AG09319 (cell line): Measurements from ENCODE around the gene TIMP2.
"Not testable (repeated sequence)": the region's sequence is repeated elsewhere in the genome, so short reads cannot be mapped to it uniquely, and the experiment has no call there.

Experiments
- DNase-seq: peaks from one replicate; pipeline ENCODE4 v3.0.0-alpha.2; 2010; ENCODE audit warnings: low read depth; ENCODE audit errors: extremely low read depth
- CTCF ChIP-seq: IDR thresholded peaks from 2 replicates; pipeline ENCODE4 v1.5.1; 2011; ENCODE audit warnings: low read depth, mild to moderate bottlenecking, inconsistent platforms, low read length, moderate library complexity

TIMP2 gene

DNA sequence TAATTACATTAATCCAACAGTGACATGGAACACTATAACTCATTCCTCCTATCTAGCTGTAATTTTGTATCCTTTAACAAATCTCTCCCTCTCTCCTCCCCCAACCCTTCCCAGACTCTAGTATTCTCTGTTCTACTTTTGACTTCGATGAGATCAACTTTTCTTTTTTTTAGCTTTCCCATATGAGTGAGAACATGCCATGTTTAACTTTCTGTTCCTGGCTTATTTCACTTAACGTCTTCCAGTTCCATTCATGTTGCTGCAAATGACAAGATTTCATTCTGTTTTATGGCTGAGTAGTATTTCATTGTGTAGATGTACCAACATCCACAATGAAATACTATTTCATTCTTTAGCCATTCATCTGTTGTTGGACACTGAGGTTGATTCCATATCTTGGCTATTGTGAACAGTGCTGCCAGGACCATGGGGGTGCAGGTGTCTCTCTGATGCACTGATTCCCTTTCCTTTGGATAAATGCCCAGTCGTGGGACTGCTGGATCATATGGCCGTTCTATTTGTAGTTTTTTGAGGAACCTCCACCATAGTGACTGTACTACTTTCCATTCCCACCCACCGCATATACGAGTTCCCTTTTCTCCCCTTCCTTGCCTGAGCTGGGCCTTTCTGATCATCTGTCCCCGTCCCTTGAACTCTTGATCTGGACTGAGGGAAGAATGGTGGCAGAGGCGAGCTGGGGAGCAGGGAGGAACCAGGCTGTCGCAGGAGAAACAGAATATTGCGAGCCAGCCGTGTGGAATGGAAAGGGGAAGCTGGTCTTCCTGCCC is 14.5 kb downstream of the TIMP2 start:
- DNase-seq = no peak
- no peak for TF ChIP-seq CTCF

DNA sequence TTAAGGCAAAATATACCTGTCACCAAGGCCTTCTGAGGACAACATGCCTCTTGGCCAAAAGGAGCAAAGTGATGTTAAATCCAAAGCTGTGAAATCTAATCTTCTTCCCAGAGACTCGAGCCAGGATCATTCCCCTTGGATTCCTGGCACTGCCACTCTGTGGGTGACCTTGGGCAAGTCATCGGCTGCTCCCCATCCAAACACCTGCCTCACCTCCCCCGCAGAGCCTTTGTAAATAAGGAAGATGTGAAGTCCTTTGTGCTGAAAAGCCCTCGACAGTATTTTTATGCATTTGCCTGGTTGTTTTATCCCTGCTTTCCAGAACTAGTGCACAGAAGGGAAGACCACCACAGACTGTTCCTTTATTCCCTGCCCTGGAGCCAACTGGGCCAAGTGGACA is 16.8 kb downstream of the TIMP2 start:
- no peak for TF ChIP-seq CTCF
- no peak for DNase-seq

DNA sequence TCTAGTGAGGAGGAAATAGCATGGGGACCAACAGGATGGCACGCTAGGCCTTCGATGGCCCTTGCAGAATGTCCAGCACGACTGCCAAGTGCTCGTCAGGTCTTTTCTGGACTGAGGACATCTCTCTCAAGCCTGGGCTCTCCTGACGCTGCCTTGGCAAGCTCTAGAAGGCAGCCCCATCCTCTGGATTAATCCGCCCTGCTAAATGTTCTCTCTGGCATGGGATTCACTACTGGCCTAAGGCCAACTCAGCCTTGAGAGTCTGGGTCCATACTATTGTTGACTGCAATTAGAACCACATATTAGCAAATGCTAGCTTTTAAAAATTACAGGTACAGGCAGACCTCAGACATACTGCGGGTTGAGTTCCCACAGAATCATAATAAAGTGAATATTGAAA is 19.6 kb downstream of the TIMP2 start:
- no peak for DNase-seq
- TF ChIP-seq CTCF = no peak

DNA sequence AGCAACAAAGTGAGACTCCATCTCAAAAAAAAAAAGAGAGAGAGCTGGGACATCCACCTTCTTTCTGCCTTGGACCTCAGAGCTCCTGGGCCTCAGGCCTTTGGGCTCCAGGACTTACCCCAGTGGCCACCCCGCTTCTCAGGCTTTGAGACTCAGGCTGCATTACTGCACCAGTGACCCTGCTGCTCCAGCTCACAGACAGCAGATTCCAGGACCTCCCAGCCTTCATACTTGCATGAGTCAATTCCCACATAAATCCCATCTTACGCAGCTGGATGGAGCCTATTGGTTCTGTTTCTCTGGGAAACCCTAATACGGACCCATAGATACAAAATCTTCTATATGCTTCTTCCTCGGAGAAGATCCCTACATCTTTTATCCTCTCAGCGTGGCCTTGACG is 20.1 kb downstream of the TIMP2 start:
- no peak for TF ChIP-seq CTCF
- DNase-seq = no peak

DNA sequence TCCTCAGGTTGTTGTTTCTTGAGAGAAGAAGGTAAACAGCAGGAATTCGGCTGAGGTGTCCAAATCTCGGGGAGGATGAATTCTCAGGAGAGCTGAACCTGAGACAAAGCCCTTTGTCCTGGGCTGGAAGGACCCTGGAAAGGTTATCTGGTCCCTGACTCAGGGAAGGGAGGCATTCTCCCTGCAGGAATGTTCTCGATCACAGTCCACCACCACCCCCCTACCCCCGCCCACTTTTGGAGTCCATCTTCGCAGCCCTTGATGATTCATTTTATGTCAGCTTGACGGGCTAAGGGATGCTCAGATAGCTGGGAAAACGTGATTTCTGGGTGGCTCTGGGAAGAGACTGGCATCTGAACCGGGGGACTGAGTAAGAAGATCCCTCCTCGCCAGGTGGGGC is 20.8 kb downstream of the TIMP2 start:
- TF ChIP-seq CTCF = no peak
- no peak for DNase-seq

DNA sequence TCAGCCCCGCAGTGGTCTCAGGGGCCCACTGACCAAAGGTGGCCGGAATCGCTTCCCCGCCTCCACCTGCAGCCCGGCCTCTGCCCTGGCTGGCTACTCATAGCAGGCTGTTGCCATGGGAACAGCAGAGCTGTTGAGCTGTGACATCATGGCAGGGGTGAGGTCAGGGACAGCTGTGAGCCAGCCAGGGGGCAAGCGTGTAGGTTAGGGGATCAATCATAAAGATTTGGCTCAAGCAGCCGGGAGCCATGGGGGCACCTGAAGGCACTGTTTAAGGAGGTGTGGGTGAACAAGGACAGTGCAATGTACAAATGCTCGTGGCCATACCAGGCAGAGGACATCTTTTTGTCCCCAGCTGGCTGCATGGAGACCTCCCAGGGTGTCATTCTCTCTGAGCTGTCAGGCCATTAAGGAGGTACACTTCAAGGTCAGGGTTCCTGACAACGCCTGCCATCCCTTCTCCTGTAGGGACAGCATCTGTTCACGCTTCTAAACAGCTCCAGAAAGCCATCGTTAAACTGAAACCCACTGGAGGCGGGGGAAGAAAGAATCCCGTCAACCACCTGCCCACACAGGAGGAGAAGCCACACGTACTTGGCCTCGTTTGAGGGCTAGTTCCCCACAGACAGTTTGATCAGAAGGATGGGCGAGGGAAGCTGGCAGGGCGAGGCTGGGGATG is 21.9 kb downstream of the TIMP2 start, which contains the start of gene CEP295NL:
Gene CEP295NL, minus strand, starts transcription at position 101 of the 679 bp plus-strand sequence. CDS start 1,373 bp downstream, outside the sequence.
- no peak for TF ChIP-seq CTCF
- DNase-seq = no peak

DNA sequence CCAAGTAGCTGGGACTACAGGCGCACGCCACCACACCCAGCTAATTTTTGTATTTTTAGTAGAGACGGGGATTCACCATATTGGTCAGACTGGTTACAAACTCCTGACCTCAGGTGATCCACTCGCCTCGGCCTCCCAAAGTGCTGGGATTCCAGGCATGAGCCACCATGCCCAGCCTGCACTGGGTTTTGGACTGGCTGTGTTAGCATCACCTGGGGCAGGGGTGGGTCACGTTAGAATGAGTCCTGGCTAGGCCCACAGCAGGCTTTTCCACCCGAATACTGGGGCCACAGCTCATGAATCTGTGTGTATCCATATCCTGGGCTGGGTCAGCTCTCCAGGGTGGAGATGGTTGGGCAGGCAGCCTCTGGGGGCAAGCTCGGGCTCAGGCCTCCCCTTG is 23.0 kb downstream of the TIMP2 start:
- DNase-seq = not testable (repeated sequence)
